Measurements from ENCODE around the gene KLHL40.

The KLHL40 gene

DNA sequence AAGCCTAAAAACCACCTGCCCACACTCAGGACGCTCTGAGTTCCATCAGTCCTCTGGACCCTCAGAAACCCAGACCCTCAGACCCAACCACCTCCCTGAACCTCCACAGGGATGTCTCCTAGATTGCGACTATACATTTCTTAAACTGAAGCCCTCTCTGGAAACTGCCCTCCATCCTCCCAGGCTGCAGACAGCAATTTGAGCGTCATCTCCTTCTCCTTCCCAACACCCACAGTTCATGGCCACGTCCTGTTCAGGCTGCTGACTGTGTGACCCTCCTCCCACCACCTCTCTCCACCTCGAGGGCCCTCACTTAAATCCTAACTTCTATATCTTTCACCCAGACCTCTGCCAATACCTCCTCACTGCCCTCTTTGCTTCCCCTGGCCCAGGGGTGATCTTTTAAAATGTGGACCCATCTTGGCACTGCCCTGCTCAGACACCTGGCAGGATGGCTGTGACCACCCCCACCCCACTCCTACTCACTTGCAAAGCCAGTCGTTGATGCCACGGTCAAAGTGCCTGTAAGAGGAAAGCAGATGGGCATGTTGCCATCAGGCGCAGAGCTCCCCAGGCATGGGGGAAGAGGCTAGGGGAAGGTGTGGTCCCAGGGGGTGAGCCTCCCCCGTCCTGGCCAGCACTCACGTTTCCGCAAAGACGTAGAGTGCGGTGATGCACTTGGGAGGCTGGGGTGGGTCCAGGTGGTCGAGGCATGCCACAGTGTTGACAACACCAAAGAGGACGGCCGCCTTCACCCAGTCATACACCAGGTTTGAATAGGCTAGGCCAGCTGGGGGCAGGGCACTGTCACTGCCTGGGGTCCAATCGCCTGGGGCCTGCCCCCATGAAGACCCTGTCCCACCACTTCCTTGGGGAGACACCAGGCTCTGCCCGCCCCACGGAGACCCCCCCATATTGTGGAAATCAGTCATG, 11.3 kb downstream of the KLHL40 start:
- Histone ChIP-seq H3K27me3 (replicated peaks; ENCODE audit: insufficient read depth, low read length) (0 out of 2 replicates have a peak, but pooled peaks cover 3% of the 10 kb centered on the region), H3K9me2 (replicated peaks; ENCODE audit: insufficient read depth, low read length) (no peaks in the 10 kb centered on the region), H3K36me3 (replicated peaks; ENCODE audit: insufficient read depth, low read length) (no peaks in the 10 kb centered on the region)

DNA sequence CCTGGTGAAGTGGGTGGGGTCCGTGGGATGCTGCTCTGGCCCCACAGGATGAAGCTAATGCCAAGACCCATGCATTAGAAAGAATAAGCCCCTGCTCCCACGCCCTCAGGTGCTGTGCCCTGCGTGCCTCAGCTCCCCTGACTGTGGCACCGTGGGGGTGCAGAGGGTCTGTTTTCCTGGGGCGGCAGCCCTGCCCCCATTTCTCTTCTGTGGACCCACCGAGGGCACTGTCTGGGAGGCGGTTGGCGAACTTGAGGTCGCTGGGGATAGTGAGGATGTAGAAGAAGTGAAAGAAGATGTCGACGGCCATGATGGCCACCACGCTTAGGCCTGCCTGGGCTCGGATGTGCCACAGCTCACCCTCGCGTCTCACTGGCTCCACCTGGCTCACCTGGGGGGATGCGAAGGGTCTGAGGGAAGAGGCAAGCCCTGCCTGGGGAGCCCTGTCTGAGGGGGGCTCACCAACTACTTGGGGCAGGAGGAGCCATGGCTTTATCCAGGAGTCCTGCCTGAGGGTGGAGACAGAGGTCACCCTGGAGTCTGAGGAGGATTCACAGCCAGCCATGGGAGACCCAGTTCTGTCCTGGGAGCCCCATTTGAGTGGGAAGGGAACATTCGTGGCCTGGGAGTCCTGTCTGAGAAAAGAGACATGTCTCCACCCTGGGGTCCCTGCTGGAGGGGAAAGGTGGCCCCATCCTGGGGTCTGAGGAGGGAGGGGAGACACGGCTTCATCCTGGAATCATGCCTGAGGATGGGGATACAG, 12.1 kb downstream of the KLHL40 start:
- H3K27ac ChIP-seq (ENCODE audit: low read length) = no peak overlapping the region
- no peaks in the 10 kb centered on the region for H3K36me3 ChIP-seq (replicated peaks; ENCODE audit: insufficient read depth, low read length)
- H4K20me1 ChIP-seq (ENCODE audit: insufficient read depth, low read length) = no peaks in the 10 kb centered on the region
- H3K4me3 ChIP-seq (ENCODE audit: low read length) = no peak overlapping the region
- TF ChIP-seq EZH2 (optimal IDR thresholded peaks at IDR 0.05; ENCODE audit: low read depth, low read length) (no peak), CTCF (IDR thresholded peaks at IDR 0.05; ENCODE audit: low read length) (no peak), EZH2phosphoT487 (IDR thresholded peaks at IDR 0.05; ENCODE audit: low read length) (no peak)
- H3K4me2 ChIP-seq (ENCODE audit: low read depth, low read length) = no peak overlapping the region
- H2AFZ ChIP-seq (ENCODE audit: low read length) = no peak overlapping the region
- no peak overlapping the region for H3K9ac ChIP-seq (ENCODE audit: low read length)
- H3K79me2 ChIP-seq (ENCODE audit: low read length) = no peaks in the 10 kb centered on the region
- no peaks in the 10 kb centered on the region for H3K9me2 ChIP-seq (replicated peaks; ENCODE audit: insufficient read depth, low read length)
- H3F3A ChIP-seq (ENCODE audit: insufficient read depth, low read length) = no peaks in the 10 kb centered on the region
- 0 out of 2 replicates have a peak, but pooled peaks cover 3% of the 10 kb centered on the region for H3K27me3 ChIP-seq (replicated peaks; ENCODE audit: insufficient read depth, low read length)
- no peaks in the 10 kb centered on the region for H3K9me3 ChIP-seq (replicated peaks; ENCODE audit: insufficient read depth, low read length)
- no peak for DNase-seq
- no peaks in the 10 kb centered on the region for H3K4me1 ChIP-seq (ENCODE audit: low read length)

More for the DNA sequence above, 11.3 kb downstream of the KLHL40 start:
- Histone ChIP-seq H2AFZ (ENCODE audit: low read length) (no peak overlapping the region), H3K4me2 (ENCODE audit: low read depth, low read length) (no peak overlapping the region), H3K4me1 (ENCODE audit: low read length) (no peaks in the 10 kb centered on the region), H3K27ac (ENCODE audit: low read length) (no peak overlapping the region), H3K4me3 (ENCODE audit: low read length) (no peak overlapping the region), H3K9ac (ENCODE audit: low read length) (no peak overlapping the region), H3K9me3 (replicated peaks; ENCODE audit: insufficient read depth, low read length) (no peaks in the 10 kb centered on the region), H4K20me1 (ENCODE audit: insufficient read depth, low read length) (no peaks in the 10 kb centered on the region), H3F3A (ENCODE audit: insufficient read depth, low read length) (no peaks in the 10 kb centered on the region), H3K79me2 (ENCODE audit: low read length) (no peaks in the 10 kb centered on the region)
- no peak for TF ChIP-seq CTCF (IDR thresholded peaks at IDR 0.05; ENCODE audit: low read length)
- no peak for DNase-seq

- no peak for DNase-seq
- Histone ChIP-seq H3F3A (ENCODE audit: insufficient read depth, low read length) (no peaks in the 10 kb centered on the region), H3K9ac (ENCODE audit: low read length) (no peak overlapping the region), H3K4me1 (ENCODE audit: low read length) (no peaks in the 10 kb centered on the region), H4K20me1 (ENCODE audit: insufficient read depth, low read length) (no peaks in the 10 kb centered on the region), H3K27ac (ENCODE audit: low read length) (no peak overlapping the region), H3K4me3 (ENCODE audit: low read length) (no peak overlapping the region), H3K9me2 (replicated peaks; ENCODE audit: insufficient read depth, low read length) (no peaks in the 10 kb centered on the region), H3K36me3 (replicated peaks; ENCODE audit: insufficient read depth, low read length) (no peaks in the 10 kb centered on the region), H3K79me2 (ENCODE audit: low read length) (no peaks in the 10 kb centered on the region), H3K4me2 (ENCODE audit: low read depth, low read length) (no peak overlapping the region), H3K27me3 (replicated peaks; ENCODE audit: insufficient read depth, low read length) (0 out of 2 replicates have a peak, but pooled peaks cover 3% of the 10 kb centered on the region), H2AFZ (ENCODE audit: low read length) (no peak overlapping the region), H3K9me3 (replicated peaks; ENCODE audit: insufficient read depth, low read length) (no peaks in the 10 kb centered on the region)
- TF ChIP-seq EZH2 (optimal IDR thresholded peaks at IDR 0.05; ENCODE audit: low read depth, low read length) = no peak
- no peak for TF ChIP-seq CTCF (IDR thresholded peaks at IDR 0.05; ENCODE audit: low read length)
- TF ChIP-seq EZH2phosphoT487 (IDR thresholded peaks at IDR 0.05; ENCODE audit: low read length) = no peak
Observed at GRCh38 chr3:42698216-42698910, 13.0 kb downstream of the KLHL40 start.
